Fibroblast of lung (primary cell): Measurements from ENCODE around the gene SNX13. TPM values are rescaled to one million over a fixed set of nuclear protein-coding genes. Genes with fewer than 3 reads are reported as not detected.

Experiments used
- DNase-seq, 2 donors: peaks; one replicate each; pipeline versions ENCODE4 v3.0.0 to v3.0.0-alpha.2; 2010; ENCODE audit warnings: low read depth in 2 of 2
- H2AFZ ChIP-seq: 2 replicates; pipeline ENCODE4 v1.5.1; 2012; ENCODE audit warnings: low read length, control low read depth, inconsistent platforms
- H3K27ac ChIP-seq: 2 replicates; pipeline ENCODE4 v1.5.1; 2011; ENCODE audit warnings: low read length, control low read depth; ENCODE audit not compliant: insufficient read depth
- H3K27me3 ChIP-seq: 2 replicates; pipeline ENCODE4 v1.5.1; 2011; ENCODE audit warnings: mild to moderate bottlenecking, low read length; ENCODE audit not compliant: control insufficient read depth, insufficient read depth
- H3K36me3 ChIP-seq: 2 replicates; pipeline ENCODE4 v1.5.1; 2011; ENCODE audit warnings: low read length; ENCODE audit not compliant: control insufficient read depth, insufficient read depth
- H3K4me1 ChIP-seq: 2 replicates; pipeline ENCODE4 v1.5.1; 2011; ENCODE audit warnings: low read length; ENCODE audit not compliant: control insufficient read depth, insufficient read depth; ENCODE audit errors: extremely low read depth
- H3K4me2 ChIP-seq: 2 replicates; pipeline ENCODE4 v1.5.1; 2011; ENCODE audit warnings: low read length, control low read depth; ENCODE audit not compliant: insufficient read depth; ENCODE audit errors: extremely low read depth
- H3K4me3 ChIP-seq, 4 experiments: fragments of 200-600 bp in 1 of 4; sonication (generic) in 1 of 4; replicated peaks in 1 of 4; 2 replicates each; pipeline ENCODE4 v1.5.1; 2011 to 2016; ENCODE audit warnings: low read length in 4 of 4, low read depth in 3 of 4, mild to moderate bottlenecking in 3 of 4, control low read depth in 2 of 4, inconsistent platforms in 1 of 4, mixed read lengths in 1 of 4; ENCODE audit not compliant: insufficient read depth in 1 of 4; ENCODE audit errors: control extremely low read depth in 1 of 4
- H3K79me2 ChIP-seq: 2 replicates; pipeline ENCODE4 v1.5.1; 2012; ENCODE audit warnings: mild to moderate bottlenecking, low read length, inconsistent platforms; ENCODE audit not compliant: control insufficient read depth, insufficient read depth
- H3K9ac ChIP-seq: 2 replicates; pipeline ENCODE4 v1.5.1; 2011; ENCODE audit warnings: mild to moderate bottlenecking, low read length, control low read depth; ENCODE audit not compliant: insufficient read depth
- H3K9me3 ChIP-seq: 2 replicates; pipeline ENCODE4 v1.5.1; 2012; ENCODE audit warnings: low read depth, low read length; ENCODE audit not compliant: control insufficient read depth, insufficient read depth
- H4K20me1 ChIP-seq: 2 replicates; pipeline ENCODE4 v1.5.1; 2011; ENCODE audit warnings: low read length; ENCODE audit not compliant: control insufficient read depth, insufficient read depth; ENCODE audit errors: extremely low read depth
- EZH2 ChIP-seq: IDR thresholded peaks from 2 replicates; pipeline ENCODE4 v1.5.1; 2012; ENCODE audit warnings: low read length, control low read depth, mild to moderate bottlenecking; ENCODE audit errors: missing control alignments
- polyA plus RNA-seq, 2 donors: library from polyadenylated mRNA; depleted of rRNA in 1 of 2; stranded (reverse) in 1 of 2; unstranded in 1 of 2; fragments of >200 nt; gene quantifications; 2 replicates each; pipeline ENCODE4 v1.2.1, GENCODE V29; 2011 to 2012; ENCODE audit warnings: missing spikeins in 1 of 2
- total RNA-seq: library from RNA; depleted of rRNA; stranded (reverse); fragments of >200 nt; gene quantifications from 2 replicates; pipeline ENCODE4 v1.2.1, GENCODE V29; 2014
- TF ChIP-seq, protein P1 (sequence below), 2 donors: IDR thresholded peaks in 1 of 2; conservative IDR thresholded peaks in 1 of 2; 1 replicate in 1 of 2; 2 replicates in 1 of 2; pipeline ENCODE4 v1.5.1; 2011 to 2012; ENCODE audit warnings: low read length in 2 of 2, control low read depth in 1 of 2, inconsistent platforms in 1 of 2, low read depth in 1 of 2, mild to moderate bottlenecking in 1 of 2

Gene SNX13
- total and polyA plus RNA-seq, 2 donors (not counting 1 experiment from before 2014, with no cell fraction given), result 36.0 to 42.9 TPM

DNA sequence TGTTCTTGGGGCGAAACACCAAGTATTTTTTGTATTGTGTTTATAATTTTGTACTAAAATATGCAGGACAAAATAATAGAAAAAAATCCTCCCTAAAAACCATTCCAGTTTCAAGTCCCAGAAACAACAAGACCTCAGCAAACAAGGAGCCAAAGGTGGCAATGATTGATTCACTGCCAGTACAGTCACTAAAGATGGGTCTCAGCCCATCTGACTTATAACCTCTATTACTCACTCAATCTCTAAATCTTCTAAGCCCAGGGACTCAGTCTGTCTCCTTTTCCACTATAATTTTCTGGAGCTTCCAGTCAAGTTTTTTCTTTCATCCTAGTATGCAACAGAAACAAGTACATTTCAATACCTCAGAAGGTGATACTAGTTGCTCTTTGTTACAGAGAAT is 33.3 kb downstream of the SNX13 start:
- H3K79me2 ChIP-seq, result peaks cover 15% of the 10 kb centered on the region
- H3K27me3 ChIP-seq, result no peaks in the 10 kb centered on the region
- no peak overlapping the region for H3K4me2 ChIP-seq
- no peaks in the 10 kb centered on the region for H3K36me3 ChIP-seq
- no peak overlapping the region for H3K27ac ChIP-seq
- H3K4me1 ChIP-seq, result no peaks in the 10 kb centered on the region
- H2AFZ ChIP-seq, result no peak overlapping the region
- no peak overlapping the region for H3K4me3 ChIP-seq
- peak in 1 of 2 donors; percentile 11 for DNase-seq
- no peaks in the 10 kb centered on the region for H4K20me1 ChIP-seq
- H3K9me3 ChIP-seq, result no peaks in the 10 kb centered on the region
- TF ChIP-seq EZH2, result no peak
- TF ChIP-seq, protein P1, sequence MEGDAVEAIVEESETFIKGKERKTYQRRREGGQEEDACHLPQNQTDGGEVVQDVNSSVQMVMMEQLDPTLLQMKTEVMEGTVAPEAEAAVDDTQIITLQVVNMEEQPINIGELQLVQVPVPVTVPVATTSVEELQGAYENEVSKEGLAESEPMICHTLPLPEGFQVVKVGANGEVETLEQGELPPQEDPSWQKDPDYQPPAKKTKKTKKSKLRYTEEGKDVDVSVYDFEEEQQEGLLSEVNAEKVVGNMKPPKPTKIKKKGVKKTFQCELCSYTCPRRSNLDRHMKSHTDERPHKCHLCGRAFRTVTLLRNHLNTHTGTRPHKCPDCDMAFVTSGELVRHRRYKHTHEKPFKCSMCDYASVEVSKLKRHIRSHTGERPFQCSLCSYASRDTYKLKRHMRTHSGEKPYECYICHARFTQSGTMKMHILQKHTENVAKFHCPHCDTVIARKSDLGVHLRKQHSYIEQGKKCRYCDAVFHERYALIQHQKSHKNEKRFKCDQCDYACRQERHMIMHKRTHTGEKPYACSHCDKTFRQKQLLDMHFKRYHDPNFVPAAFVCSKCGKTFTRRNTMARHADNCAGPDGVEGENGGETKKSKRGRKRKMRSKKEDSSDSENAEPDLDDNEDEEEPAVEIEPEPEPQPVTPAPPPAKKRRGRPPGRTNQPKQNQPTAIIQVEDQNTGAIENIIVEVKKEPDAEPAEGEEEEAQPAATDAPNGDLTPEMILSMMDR (conservative IDR thresholded peaks at IDR 0.05 in 1 of 2, IDR thresholded peaks at IDR 0.05 in 1 of 2; ENCODE audit: low read depth in 1 of 2, low read length in 2 of 2), result no peak
- H3K9ac ChIP-seq, result no peak overlapping the region

- H3K9ac ChIP-seq, result no peak overlapping the region
- no peak overlapping the region for H3K4me3 ChIP-seq
- DNase-seq, result no peak
- H3K36me3 ChIP-seq, result no peaks in the 10 kb centered on the region
- no peaks in the 10 kb centered on the region for H3K4me1 ChIP-seq
- no peaks in the 10 kb centered on the region for H4K20me1 ChIP-seq
- no peaks in the 10 kb centered on the region for H3K9me3 ChIP-seq
- H3K4me2 ChIP-seq, result no peak overlapping the region
- no peaks in the 10 kb centered on the region for H3K27me3 ChIP-seq
- H3K79me2 ChIP-seq, result peaks cover 11% of the 10 kb centered on the region
- no peak for TF ChIP-seq EZH2
- TF ChIP-seq, protein P1 (conservative IDR thresholded peaks at IDR 0.05 in 1 of 2, IDR thresholded peaks at IDR 0.05 in 1 of 2; ENCODE audit: low read depth in 1 of 2, low read length in 2 of 2), result no peak
- no peak overlapping the region for H2AFZ ChIP-seq
- H3K27ac ChIP-seq, result no peak overlapping the region
Measured at GRCh38 chr7:17903337-17903736, 37.0 kb downstream of the SNX13 start.

DNA sequence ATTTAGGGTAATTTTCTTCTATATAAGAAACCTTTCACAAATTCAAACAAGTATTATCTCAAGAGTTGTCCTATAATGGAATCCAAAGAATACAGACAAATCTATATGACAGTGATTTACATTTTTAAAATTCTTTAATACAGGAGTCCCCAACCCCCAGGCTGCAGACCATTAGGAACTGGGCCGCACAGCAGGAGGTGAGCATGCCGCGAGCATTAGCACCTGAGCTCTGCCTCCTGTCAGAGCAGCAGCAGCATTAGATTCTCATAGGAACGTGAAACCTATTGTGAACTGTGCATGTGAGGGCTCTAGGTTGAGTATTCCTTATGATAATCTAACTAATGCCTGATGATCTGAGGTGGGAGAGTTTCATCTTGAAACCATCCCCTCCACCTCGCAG is 37.7 kb downstream of the SNX13 start:
- H3K9ac ChIP-seq, result no peak overlapping the region
- no peak for DNase-seq

More for the DNA sequence above, 37.7 kb downstream of the SNX13 start:
- TF ChIP-seq, protein P1 (conservative IDR thresholded peaks at IDR 0.05 in 1 of 2, IDR thresholded peaks at IDR 0.05 in 1 of 2; ENCODE audit: low read depth in 1 of 2, low read length in 2 of 2), result no peak
- H4K20me1 ChIP-seq, result no peaks in the 10 kb centered on the region
- H3K79me2 ChIP-seq, result peaks cover 9% of the 10 kb centered on the region
- H3K9me3 ChIP-seq, result no peaks in the 10 kb centered on the region
- no peaks in the 10 kb centered on the region for H3K4me1 ChIP-seq
- H3K27ac ChIP-seq, result no peak overlapping the region
- H2AFZ ChIP-seq, result no peak overlapping the region
- H3K4me2 ChIP-seq, result no peak overlapping the region
- no peaks in the 10 kb centered on the region for H3K36me3 ChIP-seq
- no peaks in the 10 kb centered on the region for H3K27me3 ChIP-seq
- H3K4me3 ChIP-seq, result no peak overlapping the region
